ENCODE results near the gene CAPZB.
"Not testable (repeated sequence)": the region's sequence is repeated elsewhere in the genome, so short reads cannot be mapped to it uniquely, and the experiment has no call there.

Gene CAPZB

DNA sequence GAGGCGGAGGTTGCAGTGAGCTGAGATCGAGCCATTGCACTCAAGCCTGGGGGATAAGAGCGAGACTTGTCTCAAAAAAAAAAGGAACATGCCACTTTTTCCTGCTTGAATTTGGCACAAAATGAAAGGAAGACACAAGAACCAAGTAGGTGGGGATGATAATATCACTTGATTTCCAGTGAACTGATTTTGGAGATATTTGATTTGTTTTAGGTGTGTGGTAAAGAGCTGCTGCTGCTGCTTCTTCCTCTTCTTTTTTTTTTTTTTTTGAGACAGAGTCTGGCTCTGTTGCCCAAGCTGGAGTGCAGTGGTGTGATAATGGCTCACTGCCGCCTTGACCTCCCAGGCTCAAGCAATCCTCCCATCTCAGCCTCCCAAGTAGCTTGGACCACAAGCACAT lies 29.9 kb upstream of the CAPZB start:
- in situ Hi-C loops (cut with HindIII; ENCODE audit: low pct_ligation_motif_present, low sequenced_read_pairs) = no loop called here
- no peaks in the 10 kb centered on the region for H3K36me3 ChIP-seq (replicated peaks)
- H3K27me3 ChIP-seq (replicated peaks) = no peaks in the 10 kb centered on the region
- no peak for DNase-seq
- no peak for TF ChIP-seq CTCF (IDR thresholded peaks at IDR 0.05; ENCODE audit: low read depth, low read length, missing control alignments)
- no peak overlapping the region for H3K27ac ChIP-seq
- H3K4me3 ChIP-seq (ENCODE audit: low read depth, low read length) = no peak overlapping the region

GRCh38 chr1:19514391-19514831 lies 29.1 kb upstream of the CAPZB start:
- in situ Hi-C loops (cut with HindIII; ENCODE audit: low pct_ligation_motif_present, low sequenced_read_pairs) = no loop called here
- H3K27ac ChIP-seq = peak overlapping the region; percentile 26
- DNase-seq = peak; percentile 58
- no peaks in the 10 kb centered on the region for H3K27me3 ChIP-seq (replicated peaks)
- no peaks in the 10 kb centered on the region for H3K36me3 ChIP-seq (replicated peaks)
- no peak for TF ChIP-seq CTCF (IDR thresholded peaks at IDR 0.05; ENCODE audit: low read depth, low read length, missing control alignments)
- H3K4me3 ChIP-seq (ENCODE audit: low read depth, low read length) = no peak overlapping the region

GRCh38 chr1:19512545-19512944 lies 27.2 kb upstream of the CAPZB start:
- Histone ChIP-seq H3K4me3 (ENCODE audit: low read depth, low read length) (no peak overlapping the region), H3K27me3 (replicated peaks) (no peaks in the 10 kb centered on the region), H3K27ac (peak overlapping the region; percentile 75), H3K36me3 (replicated peaks) (no peaks in the 10 kb centered on the region)
- in situ Hi-C loops (cut with HindIII; ENCODE audit: low pct_ligation_motif_present, low sequenced_read_pairs) = no loop called here
- TF ChIP-seq CTCF (IDR thresholded peaks at IDR 0.05; ENCODE audit: low read depth, low read length, missing control alignments) = no peak
- peak; percentile 91 for DNase-seq

GRCh38 chr1:19511116-19511515 lies 25.8 kb upstream of the CAPZB start:
- no peak for DNase-seq
- no peak overlapping the region for H3K4me3 ChIP-seq (ENCODE audit: low read depth, low read length)
- H3K27ac ChIP-seq = no peak overlapping the region
- TF ChIP-seq CTCF (IDR thresholded peaks at IDR 0.05; ENCODE audit: low read depth, low read length, missing control alignments) = no peak
- H3K36me3 ChIP-seq (replicated peaks) = no peaks in the 10 kb centered on the region
- H3K27me3 ChIP-seq (replicated peaks) = no peaks in the 10 kb centered on the region
- in situ Hi-C loops (cut with HindIII; ENCODE audit: low pct_ligation_motif_present, low sequenced_read_pairs) = no loop called here

DNA sequence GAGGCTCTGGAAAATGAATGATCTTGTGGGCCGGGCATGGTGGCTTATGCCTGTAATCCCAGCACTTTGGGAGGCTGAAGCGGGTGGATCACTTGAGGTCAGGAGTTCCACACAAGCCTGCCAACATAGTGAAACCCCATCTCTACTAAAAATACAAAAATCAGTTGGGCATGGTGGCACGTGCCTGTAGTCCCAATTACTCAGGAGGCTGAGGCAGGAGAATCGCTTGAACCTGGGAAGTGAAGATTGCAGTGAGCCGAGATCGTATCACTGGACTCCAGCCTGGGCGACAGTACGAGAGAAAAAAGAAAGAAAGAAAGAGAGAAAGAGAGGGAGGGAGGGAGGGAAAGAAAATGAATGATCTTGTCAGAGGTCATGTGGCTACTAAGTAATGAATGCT lies 24.3 kb upstream of the CAPZB start:
- H3K27ac ChIP-seq = peak overlapping the region; percentile 68
- DNase-seq; H3K4me3 ChIP-seq (ENCODE audit: low read depth, low read length); in situ Hi-C loops (cut with HindIII; ENCODE audit: low pct_ligation_motif_present, low sequenced_read_pairs); H3K27me3 ChIP-seq (replicated peaks); H3K36me3 ChIP-seq (replicated peaks): not testable (repeated sequence)

GRCh38 chr1:19507516-19507915 lies 22.2 kb upstream of the CAPZB start:
- TF ChIP-seq CTCF (IDR thresholded peaks at IDR 0.05; ENCODE audit: low read depth, low read length, missing control alignments) = no peak
- Histone ChIP-seq H3K4me3 (ENCODE audit: low read depth, low read length) (no peak overlapping the region), H3K27ac (no peak overlapping the region), H3K36me3 (replicated peaks) (no peaks in the 10 kb centered on the region), H3K27me3 (replicated peaks) (no peaks in the 10 kb centered on the region)
- in situ Hi-C loops (cut with HindIII; ENCODE audit: low pct_ligation_motif_present, low sequenced_read_pairs) = no loop called here
- DNase-seq = no peak

All from brain microvascular endothelial cell (primary cell).